HFF-Myc (cell line): ENCODE results near the gene TXNDC15.
A peak's percentile ranks its signal among the peaks of the same experiment; 100 is the strongest.

Experiments
- DNase-seq: peaks from one replicate; pipeline ENCODE4 v3.0.0-alpha.2; 2011; ENCODE audit warnings: low read depth; ENCODE audit errors: extremely low read depth
- H3K4me3 ChIP-seq: replicated peaks from 2 replicates; pipeline ENCODE4 v1.5.1; 2011; ENCODE audit warnings: low read depth, mild to moderate bottlenecking, control low read depth, low read length
- CTCF ChIP-seq: IDR thresholded peaks from 2 replicates; pipeline ENCODE4 v1.5.1; 2012; ENCODE audit warnings: mild to moderate bottlenecking, low read depth, low read length, control low read depth; ENCODE audit errors: missing control alignments

Gene TXNDC15

GRCh38 chr5:134944630-134945029 is 70.5 kb downstream of the TXNDC15 start:
- DNase-seq, result no peak
- TF ChIP-seq CTCF, result no peak
- no peak overlapping the region for H3K4me3 ChIP-seq

DNA sequence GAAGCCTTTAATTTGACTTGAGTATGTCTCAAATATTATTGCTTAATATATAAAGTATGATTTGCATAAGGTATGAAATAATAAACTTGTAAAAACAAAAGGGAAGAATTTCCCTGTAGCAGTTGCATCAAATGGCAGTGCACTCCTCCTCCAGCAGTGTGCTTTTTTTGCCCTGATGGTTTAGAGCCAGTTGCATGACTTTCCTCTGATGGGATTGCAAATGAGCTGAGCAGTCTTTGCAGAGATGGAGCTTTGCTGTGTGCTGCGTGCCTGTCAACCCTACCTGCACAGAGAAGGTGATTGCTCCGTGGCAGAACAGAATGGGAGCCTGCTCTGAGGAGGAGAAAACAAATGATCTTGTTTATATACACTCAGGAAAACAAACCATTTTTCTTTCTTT is 70.9 kb downstream of the TXNDC15 start:
- TF ChIP-seq CTCF, result no peak
- DNase-seq, result no peak
- no peak overlapping the region for H3K4me3 ChIP-seq

DNA sequence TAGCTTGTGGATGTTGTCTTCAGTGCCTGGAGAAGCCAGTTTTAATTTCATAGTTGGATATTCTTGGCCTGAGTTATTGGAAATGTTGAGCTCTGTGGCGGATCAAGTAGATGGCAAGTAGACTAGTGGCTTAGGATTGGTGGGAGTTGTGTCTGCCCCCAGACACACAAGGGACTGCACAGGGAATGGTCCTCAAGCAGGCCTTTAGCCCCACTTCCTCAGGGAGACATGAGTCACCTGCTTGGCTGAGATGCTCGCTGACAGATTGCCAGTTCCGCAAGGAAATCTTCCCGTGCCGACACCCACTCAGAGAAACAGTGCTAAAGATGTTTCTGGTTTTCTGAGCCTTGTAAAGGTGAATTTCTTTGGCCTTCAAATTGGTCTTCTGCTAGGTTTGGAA is 74.7 kb downstream of the TXNDC15 start:
- no peak overlapping the region for H3K4me3 ChIP-seq
- peak; percentile 21 for DNase-seq

DNA sequence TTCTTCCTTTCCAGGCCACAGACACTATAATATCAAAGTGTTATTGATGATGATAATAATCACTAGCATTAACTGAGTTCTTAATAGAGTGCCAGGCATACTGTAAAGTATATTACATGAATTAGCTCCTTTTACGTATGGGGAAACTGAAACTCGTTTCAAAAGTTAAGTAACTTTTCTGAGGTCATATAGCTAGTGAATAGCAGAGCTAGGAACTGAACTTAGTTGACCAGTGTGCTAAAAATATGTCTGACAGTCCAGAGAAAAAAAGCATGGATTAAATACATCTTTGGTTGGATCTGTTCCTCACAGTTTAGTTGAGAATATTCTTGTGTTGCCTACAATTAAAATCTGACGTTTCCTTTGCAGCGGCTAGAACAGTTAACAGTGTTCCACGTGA is 75.1 kb downstream of the TXNDC15 start:
- no peak overlapping the region for H3K4me3 ChIP-seq
- no peak for TF ChIP-seq CTCF
- no peak for DNase-seq

More for the DNA sequence above, 74.7 kb downstream of the TXNDC15 start:
- no peak for TF ChIP-seq CTCF
